Activated T-helper 1 cell treated with anti-CD3 and anti-CD28 coated beads, Interleukin-12 subunit alpha, Interleukin-12 subunit beta, Interleukin-2, Interleukin-4 antibody, amounts not matched to agents 30 ng/mL and 10 ng/mL and 1 ng/mL, durations not matched to agents 14 hours and 24 hours and 36 hours (primary cell): ENCODE data around the gene POTEC. TPM values are rescaled to one million over a fixed set of nuclear protein-coding genes. Genes with fewer than 3 reads are reported as not detected.
"Not testable (repeated sequence)": the region's sequence is repeated elsewhere in the genome, so short reads cannot be mapped to it uniquely, and the experiment has no call there.

Experiments used
- DNase-seq: peaks from one replicate; pipeline ENCODE4 v3.0.0; 2021; ENCODE audit warnings: low spot score
- H3K27ac Mint-ChIP-seq: one replicate; pipeline ENCODE4 v1.8.0; 2021; ENCODE audit warnings: mild to moderate bottlenecking, mixed read lengths
- H3K27me3 Mint-ChIP-seq: one replicate; pipeline ENCODE4 v1.8.0; 2022; ENCODE audit warnings: mild to moderate bottlenecking, moderate library complexity, mixed read lengths; ENCODE audit not compliant: insufficient read depth
- H3K36me3 Mint-ChIP-seq: one replicate; pipeline ENCODE4 v1.8.0; 2021; ENCODE audit warnings: low read depth, mixed read lengths
- H3K4me1 Mint-ChIP-seq: one replicate; pipeline ENCODE4 v1.8.0; 2021; ENCODE audit warnings: low read depth, mixed read lengths
- H3K4me3 Mint-ChIP-seq: one replicate; pipeline ENCODE4 v1.8.0; 2021; ENCODE audit warnings: mild to moderate bottlenecking, moderate library complexity, mixed read lengths
- H3K9me3 Mint-ChIP-seq: one replicate; pipeline ENCODE4 v1.8.0; 2021; ENCODE audit warnings: mixed read lengths
- intact Hi-C: fragments of 100-400 bp; cut with micrococcal nuclease; formaldehyde crosslinking; loops from one replicate; pipeline ENCODE4 v1.15.1; 2024
- total RNA-seq: library from RNA; stranded (reverse); gene quantifications from 2 replicates; pipeline ENCODE4 v1.2.3, GENCODE V29; 2022

POTEC gene
- not detected in 2 replicates for total RNA-seq

DNA sequence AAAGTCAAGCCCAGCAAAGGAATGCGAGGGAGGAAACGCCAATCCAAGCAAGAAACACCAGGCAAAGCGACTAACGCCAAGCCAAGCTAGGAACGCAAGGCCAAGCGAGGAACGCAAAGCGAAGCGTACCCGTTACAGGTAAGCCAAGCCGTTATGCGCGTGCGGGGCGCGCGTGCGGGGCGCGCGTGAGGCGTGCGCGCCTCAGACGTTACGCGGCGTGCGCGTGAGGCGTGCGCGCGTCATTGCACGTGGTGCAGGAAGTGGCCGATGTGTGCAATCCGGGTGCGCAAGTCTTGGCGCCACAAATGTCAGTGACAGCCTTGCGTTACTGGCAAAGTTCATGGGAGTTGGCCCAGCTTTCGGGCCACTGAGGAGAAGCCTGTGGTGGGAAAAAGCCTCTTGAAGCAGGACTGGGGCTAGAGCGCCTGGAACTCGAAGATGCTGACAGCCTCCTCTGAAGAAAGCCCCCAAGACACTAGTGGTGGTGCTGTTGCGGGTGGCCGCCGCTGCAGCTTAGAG lies at the start of gene POTEC:
POTEC (minus strand) TSS at position 155 of the 519 bp plus-strand sequence. CDS start 454 bp downstream, outside the sequence.
- H3K9me3 Mint-ChIP-seq, DNase-seq, H3K4me1 Mint-ChIP-seq, H3K36me3 Mint-ChIP-seq, H3K4me3 Mint-ChIP-seq, H3K27me3 Mint-ChIP-seq, intact Hi-C loops, H3K27ac Mint-ChIP-seq: not testable (repeated sequence)

DNA sequence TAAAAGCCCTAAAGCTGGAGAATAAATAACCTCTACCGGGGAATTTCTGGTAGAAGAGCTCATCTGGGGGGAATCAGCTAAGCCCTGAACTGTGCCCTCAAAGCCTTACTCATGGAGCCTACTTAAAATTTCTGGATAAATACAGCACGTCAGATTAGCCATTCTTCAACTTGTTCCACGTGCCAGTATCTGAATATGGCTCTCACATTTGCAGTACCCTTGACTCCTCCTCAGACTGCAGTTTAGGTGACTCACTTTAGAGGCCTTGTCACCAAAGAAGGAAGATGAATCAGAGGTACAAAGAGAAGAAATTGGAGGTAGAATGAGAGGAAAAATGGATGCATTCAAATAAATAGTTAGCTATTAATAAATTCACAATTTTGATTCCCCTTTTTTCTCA lies 34.6 kb upstream of the POTEC start:
- Mint-ChIP-seq H3K4me1 (no peaks in the 10 kb centered on the region), H3K4me3 (no peak overlapping the region), H3K9me3 (no peaks in the 10 kb centered on the region), H3K36me3 (no peaks in the 10 kb centered on the region), H3K27ac (no peak overlapping the region), H3K27me3 (peaks cover 2% of the 10 kb centered on the region)
- no peak for DNase-seq
- intact Hi-C loops = no loop called here

DNA sequence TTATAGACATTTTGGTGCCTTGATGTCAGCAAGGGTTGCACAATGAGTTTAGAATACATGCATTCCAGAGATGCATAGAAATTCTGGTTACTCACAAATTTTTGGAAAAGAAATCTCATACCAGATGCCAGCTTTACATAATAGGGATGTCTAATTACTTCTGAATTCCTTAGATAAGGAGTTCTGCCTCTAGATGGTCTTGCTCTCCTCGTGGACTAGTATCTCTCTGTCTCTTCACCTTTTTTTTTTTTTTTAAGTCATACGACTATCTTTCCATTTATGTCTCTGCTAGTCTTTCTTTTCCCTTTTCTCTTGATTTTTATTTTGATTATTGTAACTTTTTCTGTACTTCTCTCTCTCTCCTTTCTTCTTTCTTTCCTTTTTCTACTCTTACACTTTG lies 16.1 kb upstream of the POTEC start:
- H3K9me3 Mint-ChIP-seq, H3K27ac Mint-ChIP-seq, intact Hi-C loops, H3K4me3 Mint-ChIP-seq, H3K36me3 Mint-ChIP-seq, H3K4me1 Mint-ChIP-seq, DNase-seq, H3K27me3 Mint-ChIP-seq: not testable (repeated sequence)

DNA sequence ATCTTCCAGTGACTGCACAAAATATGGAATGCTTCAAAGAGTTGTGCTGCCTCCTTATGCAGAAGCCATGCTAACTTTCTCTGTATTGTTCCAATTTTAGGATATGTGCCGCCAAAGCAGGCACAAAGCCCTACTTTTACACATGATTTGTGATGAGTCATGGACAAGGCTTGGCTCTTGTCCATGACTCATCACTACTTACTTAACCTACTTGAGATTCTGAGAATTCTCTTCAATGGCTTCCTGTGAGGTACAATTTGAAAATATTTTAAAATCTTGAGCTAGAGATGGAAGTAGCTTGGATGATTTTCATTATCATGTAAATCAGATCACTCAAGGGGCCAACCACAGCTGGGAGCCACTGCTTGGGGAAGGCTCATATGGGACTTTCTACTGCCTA lies 11.7 kb downstream of the POTEC start:
- H3K4me3 Mint-ChIP-seq, DNase-seq, H3K27ac Mint-ChIP-seq, H3K36me3 Mint-ChIP-seq, H3K4me1 Mint-ChIP-seq, H3K9me3 Mint-ChIP-seq, intact Hi-C loops, H3K27me3 Mint-ChIP-seq: not testable (repeated sequence)

DNA sequence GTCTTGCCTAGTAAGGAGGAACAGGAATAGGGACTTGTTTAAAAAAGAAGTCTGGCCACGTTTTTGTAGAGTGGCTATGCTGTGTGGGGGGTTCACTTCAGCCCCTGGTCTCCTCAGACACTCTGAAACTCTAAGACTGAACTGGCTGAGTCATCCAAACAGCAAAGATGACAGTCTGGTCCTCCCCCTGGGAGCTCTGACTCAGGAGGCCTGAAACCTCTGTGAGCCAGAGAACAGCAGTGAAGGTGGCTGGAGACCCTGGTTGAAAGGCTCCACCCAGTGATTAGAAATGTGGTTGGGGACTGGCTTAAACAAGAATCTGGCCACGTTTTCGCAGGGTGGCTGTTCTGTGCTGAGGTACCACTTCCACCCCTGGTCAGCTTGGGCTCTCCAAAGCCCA lies 32.7 kb downstream of the POTEC start:
- intact Hi-C loops, H3K4me1 Mint-ChIP-seq, H3K9me3 Mint-ChIP-seq, H3K4me3 Mint-ChIP-seq, H3K27ac Mint-ChIP-seq, H3K36me3 Mint-ChIP-seq, H3K27me3 Mint-ChIP-seq, DNase-seq: not testable (repeated sequence)

DNA sequence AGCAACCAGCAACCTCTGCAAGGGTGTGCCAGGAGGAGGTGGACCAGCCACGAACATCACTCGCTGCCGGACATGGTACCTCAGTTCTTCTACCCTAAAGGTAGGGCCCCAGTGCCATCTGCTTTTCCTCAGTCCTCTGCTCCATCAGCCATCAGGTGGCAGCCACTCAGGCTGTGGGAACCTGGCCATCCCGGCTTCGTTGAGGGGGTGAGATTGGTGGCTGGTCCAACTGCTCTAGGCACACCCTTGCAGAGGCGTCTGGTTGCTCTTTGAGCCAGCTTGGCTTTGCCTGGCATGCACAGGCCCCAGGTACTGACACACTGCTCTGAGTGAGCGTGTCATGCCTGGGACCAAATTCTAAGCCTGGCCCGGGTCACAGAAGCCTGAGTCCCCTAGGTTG lies 39.7 kb downstream of the POTEC start:
- H3K27ac Mint-ChIP-seq, H3K27me3 Mint-ChIP-seq, H3K36me3 Mint-ChIP-seq, H3K4me1 Mint-ChIP-seq, intact Hi-C loops, DNase-seq, H3K9me3 Mint-ChIP-seq, H3K4me3 Mint-ChIP-seq: not testable (repeated sequence)

DNA sequence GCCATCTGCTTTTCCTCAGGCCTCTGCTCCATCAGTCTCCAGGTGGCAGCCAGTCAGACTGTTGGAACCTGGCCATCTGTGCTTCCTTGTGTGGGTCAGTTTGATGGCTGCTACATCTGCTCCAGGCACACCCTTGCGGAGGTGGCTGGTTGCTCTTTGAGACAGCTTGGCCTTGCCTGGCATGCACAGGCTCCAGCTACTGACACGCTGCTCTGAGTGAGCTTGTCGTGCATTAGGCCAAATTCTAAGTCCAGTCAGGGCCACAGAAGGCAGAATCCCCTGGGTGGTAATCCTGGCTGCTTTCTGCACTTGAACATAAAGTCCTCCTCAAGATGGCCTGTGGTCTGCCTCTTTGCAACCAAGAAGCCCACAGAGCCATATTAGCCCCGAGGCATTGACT lies 41.5 kb downstream of the POTEC start:
- H3K27me3 Mint-ChIP-seq, H3K4me3 Mint-ChIP-seq, H3K27ac Mint-ChIP-seq, H3K36me3 Mint-ChIP-seq, intact Hi-C loops, H3K4me1 Mint-ChIP-seq, H3K9me3 Mint-ChIP-seq, DNase-seq: not testable (repeated sequence)

DNA sequence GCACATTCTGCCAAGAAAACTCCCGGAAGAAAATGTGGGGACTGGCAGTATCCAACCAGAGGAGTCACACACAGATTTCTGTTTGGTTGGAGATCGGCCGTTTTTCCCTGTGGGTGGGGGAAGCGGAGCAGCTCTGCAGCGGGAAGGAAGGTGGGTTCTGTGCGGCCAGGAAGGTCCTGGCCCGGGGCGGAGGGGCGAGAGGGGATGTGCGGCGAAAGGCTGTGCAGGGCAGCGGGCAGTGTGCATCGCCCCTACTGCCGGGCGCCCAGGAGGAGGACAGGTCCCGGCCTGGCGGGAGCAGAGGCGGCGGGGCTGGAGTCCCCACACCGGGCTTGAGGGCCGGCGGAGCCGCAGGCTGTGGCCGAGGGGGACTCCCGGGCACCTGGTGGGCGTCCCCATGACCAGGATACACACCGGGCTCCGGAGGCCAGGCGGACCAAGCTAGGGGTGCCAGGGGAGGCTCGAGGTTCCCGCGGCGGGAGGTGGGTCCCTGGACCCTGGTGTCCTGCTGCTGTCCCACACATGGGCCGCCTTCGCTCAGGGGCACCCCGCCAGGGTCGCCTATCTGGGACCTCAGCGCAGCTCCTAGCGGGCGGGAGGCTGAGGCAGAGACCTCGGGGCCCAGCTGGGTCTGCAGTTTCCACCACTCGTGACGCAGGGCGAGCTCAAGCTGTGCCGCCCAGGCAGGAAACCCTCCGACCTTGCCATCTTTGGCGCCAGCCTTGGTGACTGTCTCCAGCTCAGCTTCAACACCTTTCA lies 54.0 kb downstream of the POTEC start:
- H3K27me3 Mint-ChIP-seq, H3K9me3 Mint-ChIP-seq, intact Hi-C loops, H3K4me1 Mint-ChIP-seq, H3K36me3 Mint-ChIP-seq, H3K4me3 Mint-ChIP-seq, DNase-seq, H3K27ac Mint-ChIP-seq: not testable (repeated sequence)

DNA sequence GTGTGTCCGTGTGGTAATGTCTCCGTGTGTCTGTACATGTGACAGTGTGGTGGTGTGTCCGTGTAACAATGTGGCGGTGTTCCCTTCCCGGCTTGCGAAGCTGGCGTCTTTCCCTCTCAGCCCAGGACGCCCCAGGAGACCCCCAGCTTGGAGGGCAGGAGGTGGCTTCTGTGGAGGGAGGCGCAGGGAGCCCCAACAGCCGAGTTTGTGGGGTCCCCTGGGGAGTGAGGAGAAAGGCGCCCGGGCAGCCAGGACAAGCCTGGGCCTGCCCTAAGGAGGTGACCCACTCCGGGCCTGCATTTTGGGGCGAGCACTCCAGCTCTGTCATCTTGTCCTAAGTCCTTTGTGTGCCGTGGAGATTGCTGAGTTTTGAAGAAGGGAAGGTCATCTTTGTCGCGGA lies 54.6 kb downstream of the POTEC start:
- H3K27ac Mint-ChIP-seq, intact Hi-C loops, H3K9me3 Mint-ChIP-seq, H3K4me3 Mint-ChIP-seq, H3K27me3 Mint-ChIP-seq, H3K4me1 Mint-ChIP-seq, DNase-seq, H3K36me3 Mint-ChIP-seq: not testable (repeated sequence)

DNA sequence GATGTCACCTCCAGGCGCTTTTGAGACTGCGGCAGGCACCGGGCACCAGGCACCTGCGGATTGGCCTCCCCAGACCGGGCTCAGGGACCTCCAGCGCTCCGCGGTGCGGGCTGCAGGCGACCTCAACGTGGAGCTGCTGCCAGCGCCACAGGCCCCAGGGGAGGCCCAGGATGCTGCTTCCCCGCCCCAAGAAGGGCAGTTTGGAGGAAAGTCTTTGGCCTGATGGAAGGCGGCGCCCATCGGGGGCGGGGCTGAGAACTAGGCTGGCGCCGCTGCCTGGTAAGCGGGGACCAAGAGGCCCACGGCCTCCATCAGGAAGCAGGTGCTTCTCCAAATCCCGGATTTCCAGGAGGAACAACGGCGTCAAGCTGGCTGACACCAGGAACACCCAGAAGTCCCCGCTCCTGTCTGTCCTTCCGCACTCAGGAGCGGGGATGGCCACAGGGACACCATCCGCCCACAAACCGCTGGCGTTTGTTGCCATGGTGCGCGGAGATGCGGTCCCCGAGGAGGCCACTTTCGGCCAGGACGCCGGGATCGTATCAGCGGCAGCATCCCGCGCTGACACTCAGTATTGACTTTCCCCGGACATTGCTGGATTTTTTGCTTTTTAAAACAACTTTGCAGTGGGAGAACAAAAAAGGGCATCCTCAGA lies 56.3 kb downstream of the POTEC start:
- H3K9me3 Mint-ChIP-seq, intact Hi-C loops, DNase-seq, H3K4me1 Mint-ChIP-seq, H3K36me3 Mint-ChIP-seq, H3K27ac Mint-ChIP-seq, H3K27me3 Mint-ChIP-seq, H3K4me3 Mint-ChIP-seq: not testable (repeated sequence)

DNA sequence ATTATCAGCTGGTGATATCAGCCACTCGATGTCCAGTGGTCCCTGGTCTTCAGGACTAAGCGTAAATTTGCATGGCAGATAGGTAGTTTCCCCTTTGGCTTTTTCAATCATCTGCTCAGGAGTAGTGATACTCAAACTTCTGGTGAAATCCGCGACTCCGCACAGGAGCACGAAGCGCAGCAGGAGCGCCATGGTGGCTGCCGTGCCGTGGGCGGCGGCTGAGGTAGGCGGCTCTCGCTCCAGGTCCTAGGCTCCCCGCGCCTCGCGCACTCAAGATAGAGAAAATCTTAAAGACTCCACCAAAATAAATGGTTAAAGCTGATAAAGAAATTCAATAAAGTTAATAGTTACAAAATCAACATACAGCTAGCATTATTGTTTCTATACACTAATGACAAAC lies 64.3 kb downstream of the POTEC start:
- DNase-seq, H3K9me3 Mint-ChIP-seq, H3K27me3 Mint-ChIP-seq, H3K4me3 Mint-ChIP-seq, intact Hi-C loops, H3K27ac Mint-ChIP-seq, H3K4me1 Mint-ChIP-seq, H3K36me3 Mint-ChIP-seq: not testable (repeated sequence)

DNA sequence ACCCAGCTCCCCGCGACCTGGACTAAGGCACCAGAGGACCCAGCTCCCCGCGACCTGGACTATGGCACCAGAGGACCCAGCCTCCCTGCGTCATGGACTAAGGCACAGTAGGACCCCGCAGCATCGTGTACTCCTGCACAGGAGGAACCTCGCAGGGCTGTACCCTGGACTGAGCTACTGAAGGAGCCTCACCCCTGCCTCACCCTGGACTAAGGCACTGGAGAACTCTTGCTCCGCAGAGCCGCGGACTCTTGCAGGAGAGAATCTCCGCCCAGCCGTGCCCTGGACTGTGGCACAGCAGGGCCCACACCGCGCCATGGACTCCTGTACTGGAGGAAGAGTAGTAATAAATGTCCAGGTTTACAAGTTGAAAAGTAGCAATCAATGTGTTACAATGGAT lies 67.9 kb downstream of the POTEC start:
- H3K4me1 Mint-ChIP-seq, H3K9me3 Mint-ChIP-seq, intact Hi-C loops, DNase-seq, H3K27me3 Mint-ChIP-seq, H3K4me3 Mint-ChIP-seq, H3K36me3 Mint-ChIP-seq, H3K27ac Mint-ChIP-seq: not testable (repeated sequence)

DNA sequence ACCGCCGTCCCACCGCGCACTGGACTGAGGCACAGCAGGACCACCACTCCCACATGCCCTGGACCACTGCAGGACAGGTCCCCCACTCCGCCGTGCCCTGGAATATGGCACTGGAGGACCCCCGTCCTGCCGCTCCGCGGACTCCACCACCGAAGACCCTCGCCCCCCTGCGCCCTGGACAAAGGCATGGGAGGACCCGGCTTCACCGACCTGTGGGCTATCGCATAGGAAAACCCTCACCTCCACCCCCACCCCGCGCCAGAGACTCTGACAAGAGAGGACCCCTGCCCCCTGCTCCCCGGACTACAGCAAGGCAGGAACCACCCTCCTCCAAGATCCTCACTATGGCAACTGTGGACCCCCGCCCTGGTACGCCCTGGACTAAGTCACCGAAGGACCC lies 68.6 kb downstream of the POTEC start:
- H3K4me1 Mint-ChIP-seq, DNase-seq, intact Hi-C loops: not testable (repeated sequence)

More for the DNA sequence above, 68.6 kb downstream of the POTEC start:
- H3K27ac Mint-ChIP-seq, H3K9me3 Mint-ChIP-seq, H3K4me3 Mint-ChIP-seq, H3K36me3 Mint-ChIP-seq, H3K27me3 Mint-ChIP-seq: not testable (repeated sequence)
